HepG2 (cell line): ENCODE measurements around the gene FAM20C. TPM values are rescaled to one million over a fixed set of nuclear protein-coding genes. Genes with fewer than 3 reads are reported as not detected.

Experiments
- ATAC-seq: fragments of 200-7000 bp; cut with Tn5 transposase; 3 replicates; pipeline ENCODE4 v1.9.1; 2020; ENCODE audit warnings: mild to moderate bottlenecking, moderate library complexity
- BruUV-seq: library from RNA; stranded (reverse); fragments of 400-500 nt; replicated peaks from 2 replicates; lab custom pipeline; 2021; lab: Mats Ljungman, UMichigan
- CTCF ChIA-PET: fragments of 300-600 bp; formaldehyde crosslinking; extraction: SDS; loops from one replicate; lab custom pipeline; 2021; ENCODE audit warnings: low total read pairs, inconsistent platforms, low intra/inter-chr PET ratio; lab: Yijun Ruan, JAX
- POLR2A ChIA-PET: fragments of 350-600 bp; sonication (Branson Sonifier 250); formaldehyde crosslinking; loops from one replicate; lab custom pipeline; 2020; ENCODE audit warnings: antibody characterized with exemption, inconsistent platforms; lab: Yijun Ruan, JAX
- DNase-seq: peaks from one replicate; pipeline ENCODE4 v3.0.0-alpha.2; 2015; ENCODE audit warnings: low spot score
- FAIRE-seq: peaks from 3 replicates; lab custom pipeline; 2011; peaks lifted over from hg19 to GRCh38; lab: Jason Lieb, UNC
- H2AFZ ChIP-seq: one replicate; pipeline ENCODE4 v1.6.1; 2011; ENCODE audit warnings: low read length, inconsistent platforms
- H3K27ac ChIP-seq: fragments of 300-600 bp; 3 replicates; pipeline ENCODE4 v1.8.0; 2011; ENCODE audit warnings: mixed run types, mild to moderate bottlenecking, mixed read lengths, low read length, inconsistent platforms; ENCODE audit not compliant: insufficient read depth; ENCODE audit errors: extremely low read length
- H3K27me3 ChIP-seq, 2 experiments: fragments of 200-600 bp in 1 of 2; 2 replicates in 1 of 2; 3 replicates in 1 of 2; pipeline versions ENCODE4 v1.6.0 to v1.8.0; 2011; ENCODE audit warnings: low read length in 2 of 2, mild to moderate bottlenecking in 2 of 2, moderate library complexity in 2 of 2, inconsistent platforms in 1 of 2; ENCODE audit not compliant: insufficient read depth in 2 of 2, control insufficient read depth in 1 of 2
- H3K36me3 ChIP-seq, 2 experiments: fragments of 200-600 bp in 1 of 2; replicated peaks in 1 of 2; 2 replicates in 1 of 2; 3 replicates in 1 of 2; pipeline versions ENCODE4 v1.5.1 to v1.8.0; 2011; ENCODE audit warnings: low read length in 2 of 2, inconsistent platforms in 1 of 2; ENCODE audit not compliant: insufficient read depth in 2 of 2, control insufficient read depth in 1 of 2
- H3K4me1 ChIP-seq: 2 replicates; pipeline ENCODE4 v1.5.1; 2012; ENCODE audit warnings: low read length, inconsistent platforms; ENCODE audit not compliant: insufficient read depth
- H3K4me2 ChIP-seq: 2 replicates; pipeline ENCODE4 v1.6.0; 2011; ENCODE audit warnings: low read depth, low read length, inconsistent platforms
- H3K4me3 ChIP-seq, 3 experiments: fragments of 200-600 bp in 1 of 3; sonication (generic), shearing (Covaris generic) in 1 of 3; replicated peaks in 1 of 3; 2 replicates each; pipeline ENCODE4 v1.5.1; 2011 to 2016; ENCODE audit warnings: low read length in 3 of 3, inconsistent platforms in 2 of 3, low read depth in 2 of 3, mild to moderate bottlenecking in 2 of 3, control low read depth in 1 of 3, mixed read lengths in 1 of 3; ENCODE audit not compliant: insufficient read depth in 1 of 3
- H3K79me2 ChIP-seq: one replicate; pipeline ENCODE4 v1.6.1; 2011; ENCODE audit warnings: low read length, inconsistent platforms; ENCODE audit not compliant: insufficient read depth
- H3K9ac ChIP-seq: 2 replicates; pipeline ENCODE4 v1.6.0; 2011; ENCODE audit warnings: mild to moderate bottlenecking, low read depth, low read length, inconsistent platforms; ENCODE audit not compliant: insufficient read depth
- H3K9me3 ChIP-seq: 2 replicates; pipeline ENCODE4 v1.5.1; 2012; ENCODE audit warnings: mild to moderate bottlenecking, low read length
- H4K20me1 ChIP-seq: 2 replicates; pipeline ENCODE4 v1.6.0; 2011; ENCODE audit warnings: inconsistent platforms, mild to moderate bottlenecking, low read length, moderate library complexity; ENCODE audit not compliant: insufficient read depth
- TBX2 ChIP-seq: sonication (generic); formaldehyde crosslinking; IDR thresholded peaks from 2 replicates; pipeline ENCODE4 v1.5.0; 2020; ENCODE audit warnings: missing genetic modification reagents, mild to moderate bottlenecking, borderline replicate concordance
- ZBTB44 ChIP-seq: sonication (generic); formaldehyde crosslinking; IDR thresholded peaks from 2 replicates; pipeline ENCODE4 v1.4.0; 2020; ENCODE audit warnings: missing genetic modification reagents
- ZNF296 ChIP-seq: sonication (generic); formaldehyde crosslinking; conservative IDR thresholded peaks from 2 replicates; pipeline ENCODE4 v1.5.0; 2020; ENCODE audit warnings: mild to moderate bottlenecking, missing genetic modification reagents
- ZNF800 ChIP-seq: sonication (generic); formaldehyde crosslinking; IDR thresholded peaks from 2 replicates; pipeline ENCODE4 v1.4.0; 2020; ENCODE audit warnings: missing genetic modification reagents
- WGBS: methylation state at CpG from one replicate; pipeline ENCODE4 v1.1.6; 2017; ENCODE audit warnings: low lambda C conversion rate; 5-methylcytosine and 5-hydroxymethylcytosine counted together
- in situ Hi-C: cut with HindIII; loops from 2 replicates; pipeline ENCODE4 v1.10.0; 2017; ENCODE audit warnings: low pct_unique_long_range_greater_than_20kb; ENCODE audit not compliant: extremely low pct_ligation_motif_present
- intact Hi-C: fragments of 100-400 bp; cut with micrococcal nuclease; formaldehyde crosslinking; loops from one replicate; pipeline ENCODE4 v1.10.0; 2022; ENCODE audit not compliant: unreplicated experiment
- polyA plus RNA-seq, 8 experiments: library from polyadenylated mRNA; depleted of rRNA in 3 of 8; stranded (reverse) in 7 of 8; unstranded in 1 of 8; fragments of >200 nt; fragmentation: Illumina TruSeq in 4 of 8; extraction: Trizol in 4 of 8; gene quantifications; 2 replicates each; pipeline versions ENCODE4 v1.2.1 to v1.2.3, GENCODE V29; 2011 to 2016; ENCODE audit warnings: low read depth in 4 of 8, missing spikeins in 1 of 8, mixed read lengths in 1 of 8; ENCODE audit not compliant: insufficient read depth in 1 of 8
- total RNA-seq, 5 experiments: library from RNA; depleted of rRNA; stranded (reverse); fragments of >200 nt; fragmentation: Illumina TruSeq; extraction: Trizol; gene quantifications; 2 replicates each; pipeline ENCODE4 v1.2.3, GENCODE V29; 2016; ENCODE audit warnings: low read depth in 1 of 5
- TF ChIP-seq, protein P1 (sequence below): sonication (generic); formaldehyde crosslinking; IDR thresholded peaks from 2 replicates; pipeline ENCODE4 v1.4.0; 2020; ENCODE audit warnings: missing genetic modification reagents, borderline replicate concordance
- TF ChIP-seq, protein P2 (sequence below): sonication (generic); formaldehyde crosslinking; IDR thresholded peaks from 2 replicates; pipeline ENCODE4 v1.5.0; 2020; ENCODE audit warnings: missing genetic modification reagents

Gene FAM20C
- total and polyA plus RNA-seq, 2 of the 13 experiments (the other 11 are each of a cell fraction or from before 2014, with no cell fraction given): 11.9 to 19.9 TPM

DNA sequence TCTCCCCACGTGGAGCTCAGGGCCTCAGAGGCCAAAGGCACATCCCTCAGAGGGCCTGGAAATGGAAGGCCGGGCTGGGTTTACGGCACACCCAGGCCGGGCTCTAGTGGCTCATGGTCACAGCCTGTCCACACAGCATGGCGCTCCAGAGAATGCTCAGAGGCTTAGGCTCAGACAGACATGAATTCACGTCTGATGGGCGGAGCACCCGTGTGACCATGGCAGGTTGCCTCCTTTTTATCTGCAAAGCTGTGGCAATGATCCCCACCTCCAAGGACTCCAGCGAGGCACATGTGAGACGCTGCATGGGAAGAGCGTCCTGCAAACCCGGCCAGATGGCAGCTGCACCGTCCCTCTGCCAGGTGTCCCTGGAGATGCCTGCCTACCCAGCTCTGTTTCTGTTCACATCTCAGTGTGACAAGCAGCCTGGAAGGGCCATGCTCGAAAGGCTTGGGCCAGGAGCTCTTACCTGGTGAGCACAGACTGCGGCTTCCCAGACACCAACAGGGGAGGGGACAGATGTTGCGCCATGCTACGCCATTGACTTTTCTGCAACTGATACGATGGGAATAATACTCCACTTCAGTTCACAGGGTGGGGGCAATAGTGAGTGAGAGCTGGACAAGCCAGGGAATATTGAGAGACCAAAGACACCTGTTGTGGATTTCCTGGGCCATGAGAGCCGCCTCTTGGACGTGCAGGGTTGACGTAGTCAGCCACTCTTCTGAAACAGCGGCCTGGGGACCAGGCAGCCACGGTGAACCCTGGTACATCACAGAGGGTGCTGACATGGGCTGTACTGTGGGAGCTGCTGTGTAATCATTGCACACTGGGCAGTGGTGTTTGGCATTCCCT, 34.4 kb upstream of the FAM20C start:
- WGBS: 61% methylated on average over 10 of the region's 23 CpGs
- ChIA-PET POLR2A (no interaction called here), CTCF (no interaction called here)
- Histone ChIP-seq H3K9ac (no peak overlapping the region), H3K4me1 (no peaks in the 10 kb centered on the region), H3K36me3 (no peaks in the 10 kb centered on the region), H4K20me1 (no peaks in the 10 kb centered on the region), H3K27me3 (peaks cover 3 to 68% of the 10 kb centered on the region in 2 experiments; a peak in 4 of 5 replicates), H3K4me3 (no peak overlapping the region), H2AFZ (no peak overlapping the region), H3K4me2 (no peak overlapping the region), H3K9me3 (no peaks in the 10 kb centered on the region)
- no TSS peak for BruUV-seq
- DNase-seq: no peak
- no peak for ATAC-seq
- intact Hi-C loops: no loop called here
- no peak for TF ChIP-seq ZNF296 (CRISPR knock-in tag)
- no peak for TF ChIP-seq TBX2 (CRISPR knock-in tag)
- TF ChIP-seq ZBTB44 (CRISPR knock-in tag): no peak
- TF ChIP-seq, protein P1, sequence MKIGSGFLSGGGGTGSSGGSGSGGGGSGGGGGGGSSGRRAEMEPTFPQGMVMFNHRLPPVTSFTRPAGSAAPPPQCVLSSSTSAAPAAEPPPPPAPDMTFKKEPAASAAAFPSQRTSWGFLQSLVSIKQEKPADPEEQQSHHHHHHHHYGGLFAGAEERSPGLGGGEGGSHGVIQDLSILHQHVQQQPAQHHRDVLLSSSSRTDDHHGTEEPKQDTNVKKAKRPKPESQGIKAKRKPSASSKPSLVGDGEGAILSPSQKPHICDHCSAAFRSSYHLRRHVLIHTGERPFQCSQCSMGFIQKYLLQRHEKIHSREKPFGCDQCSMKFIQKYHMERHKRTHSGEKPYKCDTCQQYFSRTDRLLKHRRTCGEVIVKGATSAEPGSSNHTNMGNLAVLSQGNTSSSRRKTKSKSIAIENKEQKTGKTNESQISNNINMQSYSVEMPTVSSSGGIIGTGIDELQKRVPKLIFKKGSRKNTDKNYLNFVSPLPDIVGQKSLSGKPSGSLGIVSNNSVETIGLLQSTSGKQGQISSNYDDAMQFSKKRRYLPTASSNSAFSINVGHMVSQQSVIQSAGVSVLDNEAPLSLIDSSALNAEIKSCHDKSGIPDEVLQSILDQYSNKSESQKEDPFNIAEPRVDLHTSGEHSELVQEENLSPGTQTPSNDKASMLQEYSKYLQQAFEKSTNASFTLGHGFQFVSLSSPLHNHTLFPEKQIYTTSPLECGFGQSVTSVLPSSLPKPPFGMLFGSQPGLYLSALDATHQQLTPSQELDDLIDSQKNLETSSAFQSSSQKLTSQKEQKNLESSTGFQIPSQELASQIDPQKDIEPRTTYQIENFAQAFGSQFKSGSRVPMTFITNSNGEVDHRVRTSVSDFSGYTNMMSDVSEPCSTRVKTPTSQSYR: no peak
- no peak for TF ChIP-seq ZNF800 (CRISPR knock-in tag)
- TF ChIP-seq, protein P2, sequence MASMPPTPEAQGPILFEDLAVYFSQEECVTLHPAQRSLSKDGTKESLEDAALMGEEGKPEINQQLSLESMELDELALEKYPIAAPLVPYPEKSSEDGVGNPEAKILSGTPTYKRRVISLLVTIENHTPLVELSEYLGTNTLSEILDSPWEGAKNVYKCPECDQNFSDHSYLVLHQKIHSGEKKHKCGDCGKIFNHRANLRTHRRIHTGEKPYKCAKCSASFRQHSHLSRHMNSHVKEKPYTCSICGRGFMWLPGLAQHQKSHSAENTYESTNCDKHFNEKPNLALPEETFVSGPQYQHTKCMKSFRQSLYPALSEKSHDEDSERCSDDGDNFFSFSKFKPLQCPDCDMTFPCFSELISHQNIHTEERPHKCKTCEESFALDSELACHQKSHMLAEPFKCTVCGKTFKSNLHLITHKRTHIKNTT (CRISPR knock-in tag): no peak
- TF ChIP-seq, all 625 proteins: peak for 0
- in situ Hi-C loops: no loop called here
- Histone ChIP-seq H3K27ac (no peak overlapping the region), H3K79me2 (no peaks in the 10 kb centered on the region)
- FAIRE-seq: no peak
